IPS DF 6.9 (cell line): Measurements from ENCODE around the gene TSEN2.

Experiments used
- DNase-seq: peaks from one replicate; pipeline ENCODE4 v3.0.0-alpha.2; 2013; ENCODE audit warnings: low read depth, low spot score
- H3K27ac ChIP-seq: one replicate; pipeline ENCODE4 v1.5.1; 2013; ENCODE audit warnings: low read length, control low read depth
- H3K27me3 ChIP-seq: 2 replicates; pipeline ENCODE4 v1.6.1; 2013; ENCODE audit warnings: mild to moderate bottlenecking, low read length; ENCODE audit not compliant: control insufficient read depth, insufficient read depth
- H3K36me3 ChIP-seq: 2 replicates; pipeline ENCODE4 v1.6.1; 2013; ENCODE audit warnings: low read length; ENCODE audit not compliant: control insufficient read depth, insufficient read depth
- H3K4me1 ChIP-seq: 2 replicates; pipeline ENCODE4 v1.6.1; 2013; ENCODE audit warnings: low read length; ENCODE audit not compliant: control insufficient read depth, insufficient read depth
- H3K4me3 ChIP-seq: 2 replicates; pipeline ENCODE4 v1.5.1; 2013; ENCODE audit warnings: mild to moderate bottlenecking, low read length
- H3K9me3 ChIP-seq: 2 replicates; pipeline ENCODE4 v1.6.1; 2013; ENCODE audit warnings: low read length, inconsistent platforms; ENCODE audit not compliant: control insufficient read depth, insufficient read depth
- WGBS: extraction: QIAGEN DNeasy Blood & Tissue Kit; methylation state at CpG from one replicate; pipeline ENCODE4 v1.1.7; 2013; ENCODE audit warnings: mixed read lengths, missing lambda C conversion rate; ENCODE audit not compliant: insufficient read length, insufficient coverage; 5-methylcytosine and 5-hydroxymethylcytosine counted together

Gene TSEN2

DNA sequence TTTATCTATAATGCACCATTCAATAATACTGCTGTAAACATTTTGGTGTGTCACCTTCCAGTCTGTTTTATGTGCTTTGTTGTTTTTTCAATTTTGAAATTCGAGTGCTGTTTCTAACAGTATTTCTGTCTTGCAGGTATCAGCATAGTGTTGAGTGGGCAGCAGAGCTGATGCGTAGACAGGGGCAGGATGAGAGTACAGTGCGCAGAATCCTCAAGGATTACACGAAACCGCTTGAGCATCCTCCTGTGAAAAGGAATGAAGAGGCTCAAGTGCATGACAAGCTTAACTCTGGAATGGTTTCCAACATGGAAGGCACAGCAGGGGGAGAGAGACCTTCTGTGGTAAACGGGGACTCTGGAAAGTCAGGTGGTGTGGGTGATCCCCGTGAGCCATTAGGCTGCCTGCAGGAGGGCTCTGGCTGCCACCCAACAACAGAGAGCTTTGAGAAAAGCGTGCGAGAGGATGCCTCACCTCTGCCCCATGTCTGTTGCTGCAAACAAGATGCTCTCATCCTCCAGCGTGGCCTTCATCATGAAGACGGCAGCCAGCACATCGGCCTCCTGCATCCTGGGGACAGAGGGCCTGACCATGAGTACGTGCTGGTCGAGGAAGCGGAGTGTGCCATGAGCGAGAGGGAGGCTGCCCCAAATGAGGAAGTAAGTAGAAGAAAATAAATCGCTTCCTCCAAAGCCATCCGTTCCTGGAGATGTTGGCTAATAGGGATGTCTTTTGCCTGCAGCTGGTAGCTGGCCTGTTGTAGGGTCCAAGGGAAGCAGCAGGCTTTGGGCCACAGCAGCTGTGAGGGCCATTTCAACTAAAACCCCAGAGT, 19.1 kb downstream of the TSEN2 start:
- no peak overlapping the region for H3K4me3 ChIP-seq
- no peak for DNase-seq
- no peaks in the 10 kb centered on the region for H3K9me3 ChIP-seq
- no peaks in the 10 kb centered on the region for H3K27me3 ChIP-seq
- H3K36me3 ChIP-seq: peaks cover 21% of the 10 kb centered on the region
- WGBS: no CpG with 5 or more reads among the region's 18 CpGs
- H3K4me1 ChIP-seq: no peaks in the 10 kb centered on the region
- H3K27ac ChIP-seq: no peak overlapping the region

DNA sequence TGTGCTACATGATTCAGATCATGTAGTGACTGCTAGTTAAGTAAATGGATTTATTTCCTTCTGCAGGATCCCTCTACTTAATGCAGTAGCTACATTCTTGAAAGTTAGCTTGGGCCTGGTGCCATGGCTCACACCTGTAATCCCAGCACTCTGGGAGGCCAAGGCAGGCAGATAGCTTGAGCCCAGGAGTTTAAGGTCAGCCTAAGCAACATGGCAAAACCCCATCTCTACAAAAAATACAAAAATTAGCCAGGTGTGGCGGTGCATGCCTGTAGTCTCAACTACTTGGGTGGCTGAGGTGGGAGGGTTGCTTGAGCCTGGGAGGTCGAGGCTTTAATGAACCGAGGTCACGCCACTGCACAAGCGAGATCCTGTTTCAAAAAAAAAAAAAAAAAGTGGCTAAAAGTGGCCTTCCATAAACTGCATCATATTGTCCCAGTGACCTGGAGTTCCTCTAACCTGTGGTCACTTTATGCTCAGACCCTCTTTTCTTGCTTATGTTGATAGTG, 22.0 kb downstream of the TSEN2 start:
- DNase-seq: no peak
- Histone ChIP-seq H3K27me3 (no peaks in the 10 kb centered on the region), H3K4me3 (no peak overlapping the region), H3K4me1 (no peaks in the 10 kb centered on the region), H3K27ac (no peak overlapping the region), H3K36me3 (peaks cover 8% of the 10 kb centered on the region), H3K9me3 (no peaks in the 10 kb centered on the region)
- WGBS: no CpG with 5 or more reads among the region's 5 CpGs

GRCh38 chr3:12507591-12508281, 23.5 kb downstream of the TSEN2 start:
- Histone ChIP-seq H3K36me3 (peaks cover 12% of the 10 kb centered on the region), H3K9me3 (no peaks in the 10 kb centered on the region), H3K4me3 (no peak overlapping the region), H3K4me1 (no peaks in the 10 kb centered on the region), H3K27me3 (no peaks in the 10 kb centered on the region), H3K27ac (no peak overlapping the region)
- no CpG with 5 or more reads among the region's 8 CpGs for WGBS
- DNase-seq: no peak

- no CpG with 5 or more reads among the region's 5 CpGs for WGBS
- Histone ChIP-seq H3K4me1 (no peaks in the 10 kb centered on the region), H3K4me3 (no peak overlapping the region), H3K27ac (no peak overlapping the region), H3K9me3 (no peaks in the 10 kb centered on the region), H3K27me3 (no peaks in the 10 kb centered on the region), H3K36me3 (peaks cover 10% of the 10 kb centered on the region)
- no peak for DNase-seq
These were observed 24.0 kb downstream of the TSEN2 start for GRCh38 chr3:12508291-12508700.

- Histone ChIP-seq H3K9me3 (no peaks in the 10 kb centered on the region), H3K4me3 (no peak overlapping the region), H3K27ac (no peak overlapping the region), H3K36me3 (peaks cover 7% of the 10 kb centered on the region; the same call in 1 of the 2 replicates), H3K27me3 (no peaks in the 10 kb centered on the region), H3K4me1 (no peaks in the 10 kb centered on the region)
- WGBS: no CpG with 5 or more reads among the region's 3 CpGs
- no peak for DNase-seq
These were observed 25.2 kb downstream of the TSEN2 start for GRCh38 chr3:12509466-12509865.

DNA sequence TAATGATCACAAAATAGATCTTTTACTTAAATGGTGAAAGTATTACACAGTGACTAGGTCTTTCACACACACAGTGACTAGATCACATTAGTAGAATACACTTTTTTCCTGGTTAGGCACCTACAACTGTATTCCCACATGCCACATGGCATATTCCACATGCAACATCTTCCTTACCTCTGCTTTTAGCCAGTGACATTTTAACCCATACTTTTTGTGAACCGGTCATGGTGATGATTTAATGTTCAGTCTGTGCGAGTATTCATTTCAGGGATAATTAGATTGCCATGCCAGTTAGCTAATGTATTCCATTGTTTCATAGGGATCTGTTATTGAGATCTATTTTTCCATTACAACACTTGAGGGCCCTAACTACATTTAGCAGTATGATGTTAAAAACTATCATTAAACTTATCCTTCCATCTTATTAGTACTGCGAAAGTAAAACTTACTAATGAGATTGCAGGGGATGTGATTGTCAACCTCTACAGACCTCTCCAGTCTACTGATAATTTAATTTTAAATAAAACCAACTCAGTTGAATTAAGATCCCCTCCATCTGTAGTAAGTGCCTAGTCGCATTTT, 28.3 kb downstream of the TSEN2 start:
- DNase-seq: no peak
- Histone ChIP-seq H3K4me3 (no peak overlapping the region), H3K27ac (no peak overlapping the region), H3K27me3 (no peaks in the 10 kb centered on the region), H3K36me3 (peaks cover 7% of the 10 kb centered on the region; the same call in 1 of the 2 replicates), H3K4me1 (no peaks in the 10 kb centered on the region), H3K9me3 (no peaks in the 10 kb centered on the region)
- no CpG with 5 or more reads among the region's 4 CpGs for WGBS

DNA sequence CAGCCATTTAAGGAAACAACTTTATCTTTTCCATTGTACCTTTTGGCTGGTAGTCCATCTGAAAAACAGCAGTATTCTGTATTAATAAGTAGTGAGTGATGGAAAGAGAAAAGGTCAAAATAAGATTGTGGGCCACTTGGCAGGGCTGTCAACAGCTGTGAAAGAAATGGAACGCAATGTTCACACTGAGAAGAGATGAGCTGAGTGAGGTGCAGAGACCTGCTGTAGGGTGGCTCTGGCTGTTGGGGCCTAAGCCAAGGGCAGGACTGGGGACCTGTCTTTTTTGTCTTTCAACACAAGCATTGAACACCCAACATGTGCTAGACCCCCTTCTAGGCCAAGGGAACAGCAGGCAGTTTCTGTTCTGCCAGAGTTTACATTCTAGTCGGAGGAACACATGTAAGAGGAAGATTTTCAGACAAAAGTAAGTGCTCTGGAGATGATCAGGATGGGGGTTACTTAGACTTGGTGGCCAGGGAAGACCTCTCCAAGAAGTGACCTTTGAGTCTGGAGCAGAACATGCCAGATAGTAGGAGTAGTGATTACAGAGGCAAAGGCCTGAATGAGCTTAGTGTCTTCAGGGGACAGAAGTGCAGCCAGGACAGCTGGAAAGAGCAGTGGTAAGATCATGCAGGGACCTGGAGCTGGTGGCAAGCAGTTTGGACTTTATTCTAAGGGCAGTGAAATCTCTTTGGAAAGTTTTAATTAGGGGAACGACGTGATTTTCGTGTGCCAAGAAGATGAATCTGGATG, 29.6 kb downstream of the TSEN2 start:
- Histone ChIP-seq H3K36me3 (peaks cover 7% of the 10 kb centered on the region; the same call in 1 of the 2 replicates), H3K9me3 (no peaks in the 10 kb centered on the region), H3K27ac (no peak overlapping the region), H3K4me3 (no peak overlapping the region), H3K4me1 (no peaks in the 10 kb centered on the region), H3K27me3 (no peaks in the 10 kb centered on the region)
- no peak for DNase-seq
- 100% methylated on average over 3 of the region's 5 CpGs for WGBS

DNA sequence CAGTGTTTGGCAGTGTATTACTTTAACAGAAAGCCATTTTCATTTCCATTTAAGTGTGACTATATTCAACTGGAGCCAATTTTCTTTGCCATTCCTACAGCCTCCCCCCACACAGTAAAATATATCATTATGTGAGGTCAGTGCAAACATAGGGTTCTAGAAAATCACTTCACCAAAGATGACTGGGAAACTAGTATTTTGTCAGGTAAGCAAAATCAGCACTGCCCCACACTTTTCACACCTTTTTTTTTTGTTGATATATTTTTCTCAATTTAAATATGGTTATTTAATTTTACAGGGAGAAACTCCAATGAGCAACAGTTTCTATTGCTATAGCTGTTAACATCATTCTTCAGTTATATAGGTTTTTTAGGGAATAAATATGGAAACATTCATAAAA, 31.4 kb downstream of the TSEN2 start:
- H3K27ac ChIP-seq: no peak overlapping the region
- no peak for DNase-seq
- H3K36me3 ChIP-seq: peaks cover 6% of the 10 kb centered on the region
- no peaks in the 10 kb centered on the region for H3K27me3 ChIP-seq
- H3K9me3 ChIP-seq: no peaks in the 10 kb centered on the region
- H3K4me3 ChIP-seq: no peak overlapping the region
- no peaks in the 10 kb centered on the region for H3K4me1 ChIP-seq

- Histone ChIP-seq H3K36me3 (peaks cover 11% of the 10 kb centered on the region), H3K4me3 (no peak overlapping the region), H3K27me3 (no peaks in the 10 kb centered on the region), H3K9me3 (no peaks in the 10 kb centered on the region), H3K4me1 (no peaks in the 10 kb centered on the region), H3K27ac (no peak overlapping the region)
- no peak for DNase-seq
- WGBS: no CpG with 5 or more reads among the region's 11 CpGs
These were observed 32.6 kb downstream of the TSEN2 start for GRCh38 chr3:12516873-12517272.
